Sigmoid colon (tissue), 4 donors: Measurements from ENCODE around the gene RNF26.

Experiments used
- EP300 ChIP-seq, 4 donors: sonication (generic); formaldehyde crosslinking; IDR thresholded peaks; one replicate each; pipeline ENCODE4 v1.6.1; 2017; ENCODE audit warnings: antibody characterized with exemption in 4 of 4
- POLR2AphosphoS5 ChIP-seq, 4 donors: sonication (generic); formaldehyde crosslinking; IDR thresholded peaks; one replicate each; pipeline ENCODE4 v1.6.1; 2017; ENCODE audit warnings: antibody characterized with exemption in 4 of 4
- TF ChIP-seq, protein P1 (sequence below), 4 experiments: fragments of 450-650 bp in 3 of 4; fragments of 200-600 bp in 1 of 4; IDR thresholded peaks; one replicate each; pipeline ENCODE4 v1.5.1; 2016 to 2019; ENCODE audit warnings: antibody characterized with exemption in 4 of 4, mild to moderate bottlenecking in 3 of 4, moderate library complexity in 2 of 4

DNA sequence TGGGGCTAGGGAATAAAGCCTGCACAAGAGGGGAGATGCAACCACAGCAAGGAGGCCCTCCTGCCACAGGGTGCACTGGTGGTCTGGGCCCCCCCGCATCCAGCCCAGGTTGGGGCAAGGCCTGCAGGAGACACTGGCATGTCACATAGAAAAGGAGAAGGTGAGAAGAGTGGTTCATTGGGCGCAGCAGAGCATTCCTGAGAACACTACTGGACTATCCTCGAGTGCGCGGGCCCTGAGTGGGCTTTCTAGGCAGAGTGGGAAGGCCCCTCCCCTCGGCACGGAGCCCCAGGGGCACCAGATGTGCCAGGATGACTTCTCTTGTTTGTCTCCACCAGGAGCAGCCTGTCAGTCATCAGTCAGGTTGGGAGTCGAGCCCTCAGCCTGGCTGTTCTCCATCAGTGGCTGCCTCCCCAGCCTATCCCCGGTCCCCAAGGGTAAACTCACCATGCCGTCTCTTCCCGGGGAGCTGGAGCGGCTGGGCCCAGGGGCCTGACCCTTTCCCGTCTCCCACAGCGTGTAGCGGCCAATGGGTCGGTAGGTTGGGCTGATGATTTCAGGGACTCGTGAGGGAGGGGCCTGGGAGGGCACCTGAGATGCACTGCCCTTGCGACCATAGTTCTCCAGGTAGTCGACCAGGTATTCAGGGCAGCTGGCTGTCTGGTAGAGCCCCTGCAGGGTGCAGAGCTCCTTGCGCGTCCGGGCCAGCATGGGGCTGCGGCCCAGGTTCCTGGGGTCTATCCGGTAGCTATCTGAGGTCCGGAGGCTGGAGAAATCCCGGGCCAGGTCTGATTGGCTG lies 38.1 kb downstream of the RNF26 start:
- TF ChIP-seq POLR2AphosphoS5 (IDR thresholded peaks at IDR 0.05), result no peak
- TF ChIP-seq, protein P1, sequence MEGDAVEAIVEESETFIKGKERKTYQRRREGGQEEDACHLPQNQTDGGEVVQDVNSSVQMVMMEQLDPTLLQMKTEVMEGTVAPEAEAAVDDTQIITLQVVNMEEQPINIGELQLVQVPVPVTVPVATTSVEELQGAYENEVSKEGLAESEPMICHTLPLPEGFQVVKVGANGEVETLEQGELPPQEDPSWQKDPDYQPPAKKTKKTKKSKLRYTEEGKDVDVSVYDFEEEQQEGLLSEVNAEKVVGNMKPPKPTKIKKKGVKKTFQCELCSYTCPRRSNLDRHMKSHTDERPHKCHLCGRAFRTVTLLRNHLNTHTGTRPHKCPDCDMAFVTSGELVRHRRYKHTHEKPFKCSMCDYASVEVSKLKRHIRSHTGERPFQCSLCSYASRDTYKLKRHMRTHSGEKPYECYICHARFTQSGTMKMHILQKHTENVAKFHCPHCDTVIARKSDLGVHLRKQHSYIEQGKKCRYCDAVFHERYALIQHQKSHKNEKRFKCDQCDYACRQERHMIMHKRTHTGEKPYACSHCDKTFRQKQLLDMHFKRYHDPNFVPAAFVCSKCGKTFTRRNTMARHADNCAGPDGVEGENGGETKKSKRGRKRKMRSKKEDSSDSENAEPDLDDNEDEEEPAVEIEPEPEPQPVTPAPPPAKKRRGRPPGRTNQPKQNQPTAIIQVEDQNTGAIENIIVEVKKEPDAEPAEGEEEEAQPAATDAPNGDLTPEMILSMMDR (IDR thresholded peaks at IDR 0.05), result no peak
- no peak for TF ChIP-seq EP300 (IDR thresholded peaks at IDR 0.05)
